NCI-H1436 treated with DMSO at 0.1 percent for 48 hours (cell line): ENCODE data around the gene MPZL2.

ENCODE experiments used
- DNase-seq: peaks from one replicate; lab custom pipeline; 2025; lab: John Stamatoyannopoulos, UW

Gene MPZL2

DNA sequence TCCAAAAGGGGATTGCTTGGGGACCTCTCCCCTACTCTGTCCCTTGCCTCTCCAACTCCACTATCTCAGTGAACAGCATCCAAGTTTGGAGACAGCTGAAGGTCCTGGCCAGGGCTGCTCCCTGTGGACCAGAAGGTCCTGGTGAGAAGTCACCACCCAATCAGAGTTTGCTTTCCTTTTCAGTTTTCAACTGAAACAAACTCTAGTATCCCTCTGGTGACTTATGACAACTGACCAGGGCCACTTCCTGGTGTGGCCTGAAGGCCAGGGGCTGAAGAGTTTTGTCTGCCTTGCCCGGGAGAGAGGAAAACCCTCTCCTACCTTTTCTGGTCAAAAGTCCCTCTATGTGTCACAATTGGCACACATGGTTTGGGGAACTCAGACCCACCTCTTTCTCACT lies 44.4 kb downstream of the MPZL2 start:
- no peak for DNase-seq

DNA sequence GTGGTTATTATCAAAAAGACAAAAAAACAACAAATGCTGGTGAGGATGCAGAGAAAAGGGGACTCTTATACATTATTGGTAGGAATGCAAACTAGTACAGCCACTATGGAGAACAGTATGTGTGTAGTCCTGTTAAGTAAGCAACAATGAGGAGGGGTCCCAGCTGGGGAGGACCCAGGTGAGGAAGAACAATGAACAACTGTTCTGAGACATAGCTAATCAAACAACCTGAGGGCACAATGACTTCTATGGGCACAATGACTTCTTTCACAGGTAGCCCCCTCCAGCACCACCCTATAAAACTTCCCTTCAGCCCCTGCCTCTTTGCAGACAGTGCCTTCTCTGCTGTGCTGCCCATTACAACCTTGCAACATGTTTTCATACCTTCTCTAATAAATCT lies 44.9 kb downstream of the MPZL2 start:
- DNase-seq, result no peak

GRCh38 chr11:118217575-118217974 lies 46.5 kb downstream of the MPZL2 start:
- DNase-seq, result no peak

DNA sequence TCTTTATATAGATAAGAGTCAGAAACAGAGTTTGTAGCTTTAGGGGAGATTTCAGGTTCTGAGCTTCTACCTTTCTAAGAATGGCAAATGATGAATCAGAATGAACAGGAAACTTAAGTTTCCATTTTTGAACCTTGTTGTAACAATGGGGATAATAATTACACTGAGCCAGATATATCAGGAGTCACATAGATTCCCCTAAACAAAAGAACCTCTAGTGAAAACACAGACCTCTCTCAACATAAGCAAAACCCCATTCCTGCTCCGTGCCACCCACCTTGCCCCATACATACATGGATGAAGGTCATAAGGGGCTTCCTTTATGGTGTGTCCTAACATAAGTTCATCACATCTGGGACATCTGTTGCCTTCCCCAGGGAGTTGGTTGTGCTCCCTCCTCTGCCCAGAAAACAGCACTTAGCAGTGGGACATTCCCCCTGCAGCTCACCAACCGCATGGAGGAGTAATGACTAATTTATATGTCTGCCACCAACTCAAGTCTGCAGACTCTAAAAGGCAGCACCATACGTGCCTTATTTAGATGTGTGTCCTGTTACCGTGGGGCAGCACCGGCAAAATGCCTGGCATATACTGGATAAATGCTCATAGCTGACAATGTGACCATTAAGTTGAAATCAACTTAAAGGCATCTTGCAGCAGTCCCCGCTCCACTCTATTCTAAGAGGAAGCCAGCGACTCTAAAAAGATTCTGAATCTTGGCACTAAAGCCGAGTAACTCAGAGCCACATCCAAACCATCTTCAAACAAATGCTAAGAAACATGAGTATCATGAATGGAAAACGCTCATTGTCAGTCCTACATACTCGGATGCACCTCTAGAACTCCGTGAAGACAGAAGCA lies 47.2 kb downstream of the MPZL2 start:
- DNase-seq, result no peak

GRCh38 chr11:118215765-118216164 lies 48.3 kb downstream of the MPZL2 start:
- no peak for DNase-seq

- DNase-seq, result no peak
Observed at GRCh38 chr11:118215262-118215661, 48.8 kb downstream of the MPZL2 start.

DNA sequence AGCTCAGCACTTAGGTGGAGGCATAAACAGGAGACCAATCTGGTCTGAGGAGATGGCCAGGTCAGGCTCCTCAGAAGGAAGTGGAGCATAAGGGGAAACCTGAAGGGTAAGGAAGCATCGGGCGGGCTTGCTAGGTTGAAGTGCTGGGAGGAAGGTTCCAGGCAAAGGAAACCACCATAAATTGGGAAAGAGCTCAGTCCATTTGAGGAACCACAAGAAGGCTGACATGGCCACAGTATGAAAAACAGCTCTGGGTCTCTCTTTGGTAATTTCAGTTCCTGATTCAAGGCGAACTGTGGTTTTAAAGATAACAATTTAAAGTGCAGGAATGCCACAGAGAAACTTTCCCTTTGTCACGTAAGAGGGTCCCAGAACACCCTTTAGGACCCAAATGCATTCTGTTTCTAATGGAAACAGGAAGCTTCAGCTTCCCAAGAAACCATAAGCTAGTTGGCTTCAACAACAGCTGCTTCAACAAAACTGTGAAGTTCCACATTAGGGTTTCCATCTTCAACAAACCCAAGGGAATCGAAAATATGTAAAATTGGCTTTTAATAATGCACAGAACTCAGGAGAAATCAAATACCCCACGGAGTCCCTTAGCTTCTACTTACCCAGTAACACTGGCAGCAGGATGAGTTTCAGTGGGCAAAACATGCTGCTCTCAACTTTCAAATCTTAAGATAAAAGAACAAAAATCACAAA lies 49.7 kb downstream of the MPZL2 start:
- DNase-seq, result no peak

DNA sequence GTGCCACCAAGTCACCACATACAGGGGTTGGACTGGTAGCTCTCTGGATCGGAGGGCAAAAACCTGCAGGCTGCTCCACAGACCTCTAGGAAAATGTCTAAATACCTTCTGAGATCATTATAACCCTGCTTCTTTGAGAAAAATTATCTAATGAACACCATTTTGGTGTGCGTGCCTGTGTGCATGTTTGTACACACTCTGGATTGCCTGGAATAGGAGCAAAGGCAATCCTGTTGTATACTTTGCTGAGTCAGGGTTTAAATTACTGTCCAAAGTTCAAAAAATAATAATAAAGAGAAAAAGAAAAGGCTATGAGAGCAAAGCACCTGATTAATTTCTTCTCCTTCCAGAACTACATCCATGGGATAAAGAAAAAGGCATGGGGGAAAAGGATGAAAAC lies 50.3 kb downstream of the MPZL2 start:
- DNase-seq, result no peak

DNA sequence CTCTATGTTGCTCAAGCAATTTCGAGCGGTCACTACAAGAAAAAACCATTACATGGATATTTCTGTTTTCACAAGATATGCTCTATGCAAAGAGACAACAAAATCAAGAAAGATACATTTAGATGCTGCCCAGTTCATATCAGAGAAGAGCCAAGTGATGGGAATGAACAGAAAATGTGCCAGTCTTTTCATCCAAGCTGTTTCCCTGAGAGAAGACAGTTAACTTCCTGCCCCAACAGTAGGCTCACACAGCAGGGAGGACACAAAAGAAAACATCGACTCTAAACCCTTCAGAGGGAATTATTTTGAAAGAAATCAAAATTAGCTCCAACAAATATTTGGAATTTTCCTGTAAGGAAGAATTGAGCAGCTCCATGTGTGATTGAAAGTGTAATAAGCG lies 50.9 kb downstream of the MPZL2 start:
- no peak for DNase-seq

DNA sequence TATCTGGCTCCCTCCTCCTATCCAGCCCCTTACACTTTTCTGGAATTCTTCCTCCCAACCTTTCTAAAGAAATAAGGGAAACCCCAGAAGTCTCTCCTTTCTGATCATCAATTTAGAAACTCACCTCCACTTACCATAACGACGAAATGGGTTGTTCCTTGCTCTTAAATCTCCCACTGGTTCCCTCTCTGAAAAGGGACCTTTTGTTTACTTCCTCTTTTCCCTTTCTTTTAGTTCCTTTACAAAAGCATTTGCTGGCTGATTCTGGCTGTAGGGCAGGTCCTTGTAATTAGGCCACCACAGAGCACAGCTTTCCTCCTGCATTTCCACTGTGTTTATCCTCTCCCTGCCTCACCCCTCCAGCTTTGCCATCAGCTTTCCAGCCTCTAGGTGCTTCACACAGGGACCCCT lies 51.3 kb downstream of the MPZL2 start:
- DNase-seq, result no peak

- no peak for DNase-seq
Observed at GRCh38 chr11:118212131-118212725, 51.9 kb downstream of the MPZL2 start.

DNA sequence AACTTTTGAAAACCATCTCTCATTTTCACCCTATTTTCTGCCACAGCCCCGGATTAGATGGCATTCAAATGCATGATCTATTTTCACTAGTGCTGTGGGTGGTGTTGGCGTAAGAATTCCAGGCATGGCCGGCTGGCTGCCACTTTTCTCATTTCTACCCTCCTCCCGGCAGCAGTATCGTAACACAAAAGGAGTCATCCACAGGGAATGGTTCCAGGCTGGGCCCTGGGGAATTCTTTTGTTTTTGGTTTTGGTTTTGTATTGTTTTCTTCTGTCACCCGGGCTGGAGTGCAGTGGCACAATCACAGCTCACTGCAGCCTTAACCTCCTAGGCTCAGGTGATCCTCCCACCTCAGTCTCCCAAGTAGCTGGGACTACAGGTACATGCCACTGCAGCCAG lies 53.1 kb downstream of the MPZL2 start:
- DNase-seq, result no peak

DNA sequence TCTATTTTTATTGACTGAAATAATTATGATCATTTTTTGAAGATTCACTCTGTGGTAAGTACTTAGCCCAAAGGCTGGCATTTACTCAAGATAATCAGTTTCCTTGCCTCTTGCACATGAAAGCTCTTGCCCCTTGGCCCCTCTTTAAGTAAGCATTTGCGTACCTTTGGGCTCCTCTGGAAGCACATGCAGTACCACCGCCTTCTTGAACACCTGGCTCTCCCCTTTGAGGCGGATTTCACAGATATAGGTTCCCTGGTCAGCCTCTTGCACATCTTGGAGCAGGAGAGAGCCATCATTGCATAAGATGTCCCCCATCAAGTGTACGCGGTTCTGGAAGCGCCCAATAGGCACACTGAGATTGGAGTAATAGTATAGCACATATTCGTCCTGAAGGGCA lies 53.8 kb downstream of the MPZL2 start:
- no peak for DNase-seq

GRCh38 chr11:118209033-118209432 lies 55.1 kb downstream of the MPZL2 start:
- no peak for DNase-seq

GRCh38 chr11:118207079-118207478 lies 57.0 kb downstream of the MPZL2 start:
- DNase-seq, result no peak

DNA sequence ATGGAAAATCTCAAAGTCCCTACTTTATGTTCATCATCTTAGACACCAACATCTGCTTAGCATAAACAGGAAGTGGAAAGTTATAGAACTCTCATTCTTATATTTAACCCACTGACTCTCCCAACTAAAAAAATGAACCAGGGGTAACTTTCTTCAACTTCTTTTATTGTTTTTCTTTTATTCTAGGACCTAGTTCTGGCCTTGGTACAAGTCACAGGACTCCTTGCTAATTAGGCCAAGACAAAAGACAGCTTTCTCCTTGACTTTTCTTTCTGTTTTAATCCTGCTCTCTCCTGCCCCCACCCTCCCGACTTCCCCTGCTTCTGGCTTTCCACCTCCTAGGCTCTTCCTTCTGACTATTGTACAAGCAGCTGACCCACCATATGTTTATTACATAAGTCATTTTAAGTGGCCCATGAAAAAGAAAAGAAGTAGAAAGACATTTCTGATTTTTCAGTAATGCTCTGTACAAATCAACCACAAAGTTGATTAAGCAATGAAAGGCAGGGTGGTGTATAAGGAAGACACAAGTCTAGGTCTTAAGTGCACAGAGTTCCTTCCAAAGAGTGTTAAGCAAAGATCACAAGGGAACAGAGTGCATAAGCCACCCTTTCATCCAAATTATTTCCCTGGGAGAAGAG lies 57.6 kb downstream of the MPZL2 start:
- DNase-seq, result no peak

DNA sequence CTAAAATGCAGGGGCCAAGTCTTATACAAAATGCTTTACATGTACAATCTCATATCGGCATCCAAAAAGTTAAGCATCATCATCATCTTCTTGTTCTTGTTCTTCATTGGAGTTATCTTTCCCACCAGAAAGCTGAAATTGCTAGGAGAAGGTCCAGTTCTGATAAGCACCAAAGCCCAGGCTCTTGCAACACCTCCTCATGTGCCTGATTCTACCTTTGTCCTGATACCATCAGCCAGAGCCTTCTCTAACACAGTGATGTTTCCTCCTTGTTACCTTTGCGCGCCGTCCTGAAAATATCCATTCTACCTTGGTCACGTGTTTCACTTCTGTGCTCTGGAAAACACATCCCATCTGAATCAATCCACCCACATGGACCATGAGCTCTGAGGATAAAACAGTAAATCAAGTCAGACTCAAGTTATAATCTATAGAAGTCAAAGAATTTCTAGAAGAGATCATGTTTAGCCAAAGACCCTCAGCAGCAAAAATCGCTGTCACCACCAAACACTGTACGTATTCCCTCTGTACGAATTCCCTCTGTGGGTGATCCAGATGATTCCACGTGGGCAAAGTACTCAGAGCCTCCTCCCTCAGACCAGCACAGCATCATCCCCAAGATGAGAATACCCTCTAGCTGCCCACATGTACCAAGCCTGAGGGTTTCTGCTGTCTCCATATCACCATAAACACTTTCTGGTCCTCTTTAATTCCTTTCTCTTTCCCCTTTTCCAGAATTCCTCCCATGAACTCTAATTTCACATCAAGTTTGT lies 58.3 kb downstream of the MPZL2 start:
- no peak for DNase-seq
